Lung (tissue), 12 donors: ENCODE data around the gene CCDC171. TPM values are rescaled to one million over a fixed set of nuclear protein-coding genes. Genes with fewer than 3 reads are reported as not detected.

Experiments
- ATAC-seq: fragments of 200-7000 bp; cut with Tn5 transposase; one replicate; pipeline ENCODE4 v1.9.1; 2020; ENCODE audit warnings: moderate number of reproducible peaks; ENCODE audit not compliant: insufficient read depth, low FRiP score
- DNase-seq, 3 donors: peaks; one replicate each; pipeline ENCODE4 v3.0.0-alpha.2; 2013 to 2017
- H3K27ac ChIP-seq, 2 donors: one replicate each; pipeline ENCODE4 v1.5.1; 2013; ENCODE audit warnings: mild to moderate bottlenecking in 2 of 2, moderate library complexity in 2 of 2, control low read depth in 1 of 2, inconsistent platforms in 1 of 2, low read depth in 1 of 2, low read length in 1 of 2
- H3K27me3 ChIP-seq, 3 donors: one replicate each; pipeline ENCODE4 v1.5.1; 2013; ENCODE audit warnings: low read length in 2 of 3; ENCODE audit not compliant: control insufficient read depth in 3 of 3, insufficient read depth in 3 of 3
- H3K36me3 ChIP-seq, 4 donors: one replicate each; pipeline ENCODE4 v1.5.1; 2013; ENCODE audit warnings: low read length in 4 of 4, mild to moderate bottlenecking in 1 of 4, moderate library complexity in 1 of 4; ENCODE audit not compliant: control insufficient read depth in 4 of 4, insufficient read depth in 4 of 4
- H3K4me1 ChIP-seq, 5 donors: one replicate each; pipeline ENCODE4 v1.5.1; 2013; ENCODE audit warnings: low read length in 5 of 5, mild to moderate bottlenecking in 2 of 5, moderate library complexity in 1 of 5; ENCODE audit not compliant: control insufficient read depth in 5 of 5, insufficient read depth in 5 of 5
- H3K4me3 ChIP-seq: one replicate; pipeline ENCODE4 v1.5.1; 2013; ENCODE audit warnings: mild to moderate bottlenecking, control low read depth, moderate library complexity
- H3K9ac ChIP-seq, 2 donors: one replicate each; pipeline ENCODE4 v1.5.1; 2013; ENCODE audit warnings: low read length in 2 of 2, control low read depth in 1 of 2; ENCODE audit not compliant: insufficient read depth in 1 of 2
- H3K9me3 ChIP-seq, 4 donors: one replicate each; pipeline ENCODE4 v1.5.1; 2013; ENCODE audit warnings: low read length in 3 of 4, mild to moderate bottlenecking in 1 of 4, moderate library complexity in 1 of 4; ENCODE audit not compliant: control insufficient read depth in 4 of 4, insufficient read depth in 3 of 4
- CTCF ChIP-seq: IDR thresholded peaks from 2 replicates; pipeline ENCODE4 v1.5.1; 2012; ENCODE audit warnings: mild to moderate bottlenecking; ENCODE audit errors: control extremely low read depth, extremely low read depth
- WGBS, 2 donors: extraction: QIAGEN DNeasy Blood & Tissue Kit; methylation state at CpG; one replicate each; pipeline ENCODE4 v1.1.7; 2013; 5-methylcytosine and 5-hydroxymethylcytosine counted together
- polyA plus RNA-seq, 2 donors: library from polyadenylated mRNA; stranded (reverse); fragments of 200-250 nt; gene quantifications; one replicate each; pipeline ENCODE4 v1.2.1, GENCODE V29; 2013
- total RNA-seq, 2 donors: library from RNA; depleted of rRNA in 1 of 2; stranded (reverse); fragments of >200 nt in 1 of 2; gene quantifications; one replicate each; pipeline ENCODE4 v1.2.1, GENCODE V29; 2014 to 2021
- donor health status: control.
- donor health status: control.
- donor health status: Bipolar disorder and iron deficiency.
- donor health status: healthy.
- donor health status: DM: yes; HTN: yes; CAD: no.

The CCDC171 gene
- total and polyA plus RNA-seq, 4 donors: 0.40 to 17.0 (median 2.5) TPM

- Histone ChIP-seq H3K4me3 (no peak overlapping the region), H3K27ac (no peak overlapping the region), H3K4me1 (peaks cover 0 to 21% (median 1%) of the 10 kb centered on the region in 5 donors), H3K27me3 (no peaks in the 10 kb centered on the region), H3K9me3 (peaks cover 0 to 3% (median 1%) of the 10 kb centered on the region in 4 donors), H3K9ac (no peak overlapping the region), H3K36me3 (no peaks in the 10 kb centered on the region)
- no peak for TF ChIP-seq CTCF
- DNase-seq: peak in 1 of 3 donors; percentile 38
- no peak for ATAC-seq
- 72 to 74% methylated on average over 1 of the region's 1 CpG for WGBS, 2 donors
These were observed 185.2 kb downstream of the CCDC171 start for GRCh38 chr9:15738011-15738410.

- H3K4me1 ChIP-seq: peaks cover 0 to 13% (median 1%) of the 10 kb centered on the region in 5 donors
- peaks cover 0 to 3% (median 1%) of the 10 kb centered on the region in 4 donors for H3K9me3 ChIP-seq
- no peak overlapping the region for H3K9ac ChIP-seq
- TF ChIP-seq CTCF: no peak
- H3K27ac ChIP-seq: no peak overlapping the region
- 36 to 38% methylated on average over 2 of the region's 2 CpGs for WGBS, 2 donors
- DNase-seq: no peak
- no peaks in the 10 kb centered on the region for H3K36me3 ChIP-seq
- H3K27me3 ChIP-seq: no peaks in the 10 kb centered on the region
- no peak for ATAC-seq
- no peak overlapping the region for H3K4me3 ChIP-seq
These were observed 188.2 kb downstream of the CCDC171 start for GRCh38 chr9:15741015-15741414.

DNA sequence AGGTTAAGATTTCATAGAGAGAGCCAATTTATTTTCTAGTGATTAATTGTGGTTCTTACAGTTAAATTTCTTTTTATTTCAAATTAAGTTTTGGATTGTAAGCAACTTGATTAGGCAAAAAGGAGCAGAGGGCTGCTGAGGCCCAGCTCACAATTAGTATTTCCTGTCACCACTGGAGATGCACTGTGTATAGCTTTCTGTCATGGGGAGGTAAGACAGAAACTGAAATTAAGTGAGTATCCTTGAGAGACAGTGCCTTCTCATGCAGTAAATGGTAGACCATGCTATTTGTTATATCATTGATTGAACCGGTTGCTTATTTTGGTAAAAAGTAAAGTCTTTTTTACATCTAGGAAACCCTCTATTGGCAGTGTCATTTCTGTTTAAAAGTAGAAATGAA is 190.7 kb downstream of the CCDC171 start:
- no peak for DNase-seq

More for the DNA sequence above, 190.7 kb downstream of the CCDC171 start:
- 96 to 97% methylated on average over 1 of the region's 1 CpG for WGBS, 2 donors
- peaks cover 0 to 7% (median 0%) of the 10 kb centered on the region in 4 donors for H3K36me3 ChIP-seq
- H3K27ac ChIP-seq: no peak overlapping the region
- H3K9ac ChIP-seq: no peak overlapping the region
- H3K27me3 ChIP-seq: no peaks in the 10 kb centered on the region
- no peak for TF ChIP-seq CTCF
- no peak for ATAC-seq
- H3K4me3 ChIP-seq: no peak overlapping the region
- H3K4me1 ChIP-seq: peaks cover 0 to 6% (median 0%) of the 10 kb centered on the region in 5 donors
- peaks cover 0 to 3% (median 1%) of the 10 kb centered on the region in 4 donors for H3K9me3 ChIP-seq
